Stomach (tissue), 4 donors: ENCODE data around the gene STX18.

Experiments used
- CTCF ChIP-seq, 7 experiments: fragments of 450-650 bp in 4 of 7; fragments of 200-600 bp in 3 of 7; sonication (generic) in 3 of 7; IDR thresholded peaks; one replicate each; pipeline ENCODE4 v1.5.1; 2016 to 2019; ENCODE audit warnings: antibody characterized with exemption in 7 of 7, control low read depth in 2 of 7, mild to moderate bottlenecking in 1 of 7
- EP300 ChIP-seq: sonication (generic); formaldehyde crosslinking; IDR thresholded peaks from one replicate; pipeline ENCODE4 v1.6.1; 2017; ENCODE audit warnings: antibody characterized with exemption
- POLR2A ChIP-seq, 4 donors: fragments of 450-650 bp; IDR thresholded peaks; one replicate each; pipeline ENCODE4 v1.6.1; 2016; ENCODE audit warnings: antibody characterized with exemption in 4 of 4, control low read depth in 2 of 4, mild to moderate bottlenecking in 1 of 4, moderate library complexity in 1 of 4
- POLR2AphosphoS5 ChIP-seq, 3 donors: sonication (generic); formaldehyde crosslinking; IDR thresholded peaks; one replicate each; pipeline ENCODE4 v1.6.1; 2016; ENCODE audit warnings: antibody characterized with exemption in 3 of 3

GRCh38 chr4:4506961-4507360, 34.9 kb downstream of the STX18 start:
- TF ChIP-seq CTCF (IDR thresholded peaks at IDR 0.05) (no peak), POLR2A (IDR thresholded peaks at IDR 0.05) (no peak), POLR2AphosphoS5 (IDR thresholded peaks at IDR 0.05) (no peak), EP300 (no peak)
